ENCODE data around the gene ZNF432. TPM values are rescaled to one million over a fixed set of nuclear protein-coding genes. Genes with fewer than 3 reads are reported as not detected.

Gene ZNF432
- 1.1 to 2.0 TPM (median 1.8 TPM) in 5 replicates for total RNA-seq (2022; extraction: Qiagen RNA extraction)

DNA sequence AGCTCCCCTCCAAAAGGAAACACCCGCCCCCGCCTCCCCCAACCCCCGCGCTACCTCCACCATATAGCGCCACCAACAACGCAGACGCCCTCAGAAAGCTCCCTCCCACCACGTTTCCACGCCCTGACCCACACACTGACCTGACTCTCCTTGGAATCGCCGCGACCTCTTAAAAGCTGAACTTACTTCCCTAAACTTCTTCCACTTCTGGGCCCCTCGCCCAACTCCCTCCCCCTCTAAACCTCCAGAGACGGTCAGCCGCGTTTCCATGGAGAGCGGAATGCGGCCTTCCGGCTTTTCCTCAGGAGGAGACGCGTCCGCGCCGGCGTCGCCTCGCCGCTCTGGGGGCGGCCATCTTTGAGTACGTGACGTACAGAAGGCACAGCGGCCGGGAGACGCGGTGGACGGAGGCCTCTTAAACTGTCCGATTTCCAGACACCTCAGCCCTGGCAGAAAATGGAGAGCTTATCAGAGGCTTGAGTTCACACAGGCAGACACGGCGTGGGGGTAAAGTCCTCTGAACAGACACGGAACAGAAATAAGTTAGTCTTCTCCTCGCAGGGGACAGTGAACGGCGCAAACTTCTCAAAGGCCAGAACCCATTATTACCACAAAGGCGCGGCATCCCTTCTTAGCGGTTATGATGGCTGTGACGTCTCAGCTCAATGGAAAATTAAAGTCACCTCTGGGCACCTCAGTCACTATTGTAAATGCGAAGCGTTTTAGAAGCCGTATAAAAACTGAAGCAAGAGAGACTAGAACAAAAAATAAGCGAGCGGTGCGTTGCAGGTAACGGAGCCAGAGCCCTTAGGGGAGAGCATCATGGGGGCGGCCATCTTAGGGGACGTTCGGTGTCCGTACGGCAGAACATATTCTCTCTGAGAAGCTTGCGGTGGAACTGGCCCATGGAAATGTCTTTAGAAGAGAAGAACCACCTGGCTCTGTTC lies at the start of gene ZNF432:
TSS of gene ZNF432 (minus strand) at position 284 of the 947 bp plus-strand sequence. CDS start 1,970 bp downstream, outside the sequence.

DNA sequence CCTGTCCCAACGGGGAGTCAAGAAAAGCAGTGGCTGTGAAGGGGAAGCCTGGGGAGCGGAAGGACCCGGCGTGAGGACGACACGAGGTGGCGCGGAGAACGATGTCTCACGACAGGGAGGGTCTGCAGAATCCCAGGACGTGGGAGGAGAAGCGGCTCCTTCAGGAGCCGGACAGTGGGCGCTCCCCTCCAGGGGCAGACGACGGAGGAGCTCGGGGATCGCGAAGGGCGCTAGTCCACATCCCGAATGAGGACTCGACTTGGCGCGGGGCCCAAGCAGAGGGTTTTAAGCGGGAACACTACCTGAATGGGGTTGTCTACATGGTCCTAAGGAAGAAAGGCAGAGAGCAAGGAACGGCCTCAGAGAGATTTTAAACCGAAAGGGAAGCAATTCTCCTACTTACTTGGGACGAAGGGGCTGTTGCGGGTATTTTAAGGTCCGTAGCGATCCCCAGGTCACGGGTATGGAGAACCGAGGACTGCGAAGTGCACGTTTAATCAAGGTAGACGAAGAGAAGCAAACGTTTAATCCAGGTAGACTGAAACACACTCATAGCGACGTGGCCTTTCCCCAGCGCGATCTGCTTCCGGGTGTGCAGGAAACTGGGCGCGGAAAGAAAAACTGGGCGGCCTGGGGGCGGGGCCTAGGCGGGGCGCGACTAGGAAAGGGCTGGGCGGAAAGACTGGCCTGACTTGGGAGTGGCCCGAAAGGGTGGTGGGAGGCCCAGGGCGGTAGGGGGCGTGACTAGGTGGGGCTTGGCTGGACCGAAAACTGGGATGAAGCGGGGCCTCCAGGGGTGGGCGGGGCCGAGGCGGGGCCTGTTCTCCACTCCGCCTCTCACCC lies 46.8 kb upstream of the ZNF432 start, which contains the start of gene ZNF841:
TSS of gene ZNF841 (minus strand) at position 594 of the 843 bp plus-strand sequence. CDS start 10,964 bp downstream, outside the sequence.

DNA sequence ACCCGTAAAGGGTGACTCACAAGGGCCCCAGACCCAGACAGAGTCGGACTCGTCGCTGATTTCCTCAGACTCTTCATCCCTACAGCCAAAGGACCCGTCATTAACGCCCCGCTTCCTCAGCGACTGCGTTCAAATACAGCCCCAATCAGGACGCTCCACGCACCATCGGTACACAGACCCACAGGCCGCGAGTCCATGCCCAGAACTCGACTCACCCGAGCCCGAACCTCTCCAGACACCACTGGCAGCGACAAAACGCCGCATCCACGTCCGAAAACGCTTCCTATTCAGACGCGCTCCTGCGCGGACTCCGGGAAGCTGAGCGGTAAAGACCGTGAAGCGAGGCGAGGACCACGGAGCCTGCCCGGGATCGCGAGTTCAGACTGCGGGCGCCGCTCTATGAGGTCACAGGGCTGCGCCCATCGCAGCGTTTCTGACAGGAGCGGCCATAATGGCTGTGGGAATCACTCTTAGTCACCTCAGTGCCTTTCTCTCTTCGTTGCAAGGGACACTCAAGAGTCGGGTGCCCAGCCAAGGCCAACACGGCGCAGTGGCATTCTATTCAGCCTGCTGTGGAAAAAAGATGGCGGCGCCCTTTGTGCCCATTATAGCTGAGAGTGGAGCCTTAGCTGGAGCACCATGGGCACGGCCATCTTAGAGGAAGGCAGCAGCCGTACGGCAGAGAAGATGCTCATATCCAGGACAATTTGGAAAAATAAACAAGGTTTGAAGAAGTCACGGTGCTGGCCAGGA lies 20.4 kb downstream of the ZNF432 start, which contains the start of gene ZNF614:
TSS of gene ZNF614 (minus strand) at position 353 of the 753 bp plus-strand sequence. CDS start 2,634 bp downstream, outside the sequence.

DNA sequence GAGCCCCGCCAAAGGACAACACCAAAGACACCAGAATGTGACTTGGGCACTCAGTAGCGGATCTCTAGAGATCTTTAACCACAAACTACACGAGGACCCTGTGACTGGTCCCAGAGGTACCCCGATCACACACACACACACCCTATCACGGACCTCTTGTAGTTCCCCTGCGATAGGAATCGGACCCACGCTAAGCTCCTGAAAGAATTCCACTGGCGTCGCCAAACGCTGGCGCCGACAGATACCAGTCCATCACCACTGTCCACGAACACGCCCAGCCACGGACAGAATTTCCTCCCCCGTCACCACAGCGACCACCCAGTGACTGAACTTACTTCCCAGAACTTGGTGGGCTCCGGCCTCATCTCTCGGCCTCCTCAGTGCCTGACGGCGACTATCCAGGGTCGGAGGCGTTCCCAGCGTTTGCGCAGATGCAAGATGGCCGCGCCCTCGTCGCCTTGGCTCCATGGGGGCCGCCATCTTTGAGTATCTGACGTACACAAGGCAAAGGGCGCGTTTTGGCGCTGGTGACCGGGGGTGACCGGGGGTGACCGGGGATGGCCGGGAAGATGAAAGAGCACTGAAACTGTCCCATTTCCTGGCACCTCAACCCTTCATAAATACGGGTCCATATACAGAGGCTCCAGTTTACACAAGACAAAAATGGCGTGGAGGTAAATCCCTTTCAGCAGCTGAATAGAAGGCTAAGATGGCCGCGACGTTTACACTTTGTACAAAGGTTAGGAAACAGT lies 40.7 kb downstream of the ZNF432 start, which contains the start of gene ZNF615:
TSS of gene ZNF615 (minus strand) at position 406 of the 752 bp plus-strand sequence. CDS start 4,500 bp downstream, outside the sequence.

DNA sequence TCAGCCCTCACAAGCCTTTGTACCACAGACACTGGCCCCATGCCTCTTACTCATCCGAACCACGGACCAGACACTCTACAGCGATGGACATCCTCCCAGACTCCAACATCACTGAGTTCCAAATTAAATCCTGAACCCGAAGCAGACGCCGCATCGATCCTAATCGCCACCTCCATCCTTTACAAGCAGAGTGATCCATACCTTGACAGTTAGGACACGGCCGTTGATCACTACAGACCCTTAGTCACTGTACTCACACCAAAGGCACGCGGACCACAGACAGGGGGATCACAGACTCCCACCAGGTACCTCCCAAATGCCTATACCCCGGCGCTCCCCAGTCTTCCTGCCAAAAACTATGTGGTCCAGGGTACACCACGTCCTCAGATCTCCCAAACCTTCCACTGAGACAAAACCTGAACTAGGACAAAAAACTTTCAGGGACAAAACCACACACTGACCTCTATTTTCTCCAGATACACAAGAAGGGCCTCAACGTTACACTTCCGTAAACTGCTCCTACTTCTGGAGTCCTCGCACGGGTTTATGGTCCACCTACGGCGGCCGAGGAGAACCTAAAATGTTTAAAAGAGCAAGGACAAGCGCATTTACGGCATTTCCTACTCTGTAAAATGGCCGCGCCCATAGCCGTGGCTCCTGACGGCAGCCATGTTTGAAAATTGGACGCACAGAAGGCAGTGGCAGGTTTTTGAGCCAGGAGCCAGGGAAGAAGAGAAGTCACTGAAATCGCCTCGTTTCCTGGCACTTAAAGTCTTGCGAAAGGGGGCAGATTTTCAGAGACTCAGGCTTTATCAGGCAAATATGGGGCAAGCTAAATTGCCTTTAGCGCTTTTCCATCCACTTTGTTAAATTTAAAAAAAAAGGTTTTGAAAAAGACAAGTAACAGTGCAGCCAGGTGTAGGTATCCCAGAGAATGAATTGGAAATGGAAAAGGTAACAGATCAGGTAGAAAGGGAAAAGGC lies 62.0 kb downstream of the ZNF432 start, which contains the start of gene ZNF350:
TSS of gene ZNF350 (minus strand) at position 532 of the 983 bp plus-strand sequence. CDS start 12,480 bp downstream, outside the sequence.

Other genes starting within 250 kb of the ZNF432 start
- gene ZNF577, start 160.9 kb downstream of the ZNF432 start, total RNA-seq (2022; extraction: Qiagen RNA extraction): 0.06 to 0.13 TPM (median 0.09 TPM) in 4 of 5 replicates, not detected in the other
- gene ZNF649, start 143.8 kb downstream of the ZNF432 start, total RNA-seq (2022; extraction: Qiagen RNA extraction): 0.16 to 0.29 TPM (median 0.20 TPM) in 5 replicates
- 1.2 to 2.0 TPM (median 1.2 TPM) in 5 replicates for gene ZNF613, start 121.4 kb downstream of the ZNF432 start, total RNA-seq (2022; extraction: Qiagen RNA extraction)
- 3.6 to 6.0 TPM (median 5.3 TPM) in 5 replicates for gene ZNF350, start 62.0 kb downstream of the ZNF432 start, total RNA-seq (2022; extraction: Qiagen RNA extraction)
- 3.1 to 5.1 TPM (median 4.5 TPM) in 5 replicates for gene ZNF615, start 40.6 kb downstream of the ZNF432 start, total RNA-seq (2022; extraction: Qiagen RNA extraction)
- 3.0 to 3.8 TPM (median 3.2 TPM) in 5 replicates for gene ZNF614, start 20.5 kb downstream of the ZNF432 start, total RNA-seq (2022; extraction: Qiagen RNA extraction)
- gene ZNF841, start 46.9 kb upstream of the ZNF432 start, total RNA-seq (2022; extraction: Qiagen RNA extraction): 1.7 to 2.5 TPM (median 2.0 TPM) in 5 replicates
- 0.78 to 1.1 TPM (median 1.1 TPM) in 5 replicates for gene ZNF616, start 91.1 kb upstream of the ZNF432 start, total RNA-seq (2022; extraction: Qiagen RNA extraction)
- gene ZNF836, start 122.8 kb upstream of the ZNF432 start, total RNA-seq (2022; extraction: Qiagen RNA extraction): 0.61 to 1.3 TPM (median 0.98 TPM) in 5 replicates
- gene PPP2R1A, start 141.2 kb upstream of the ZNF432 start, total RNA-seq (2022; extraction: Qiagen RNA extraction): 207 to 293 TPM (median 288 TPM) in 5 replicates
- gene ZNF766, start 220.7 kb upstream of the ZNF432 start, total RNA-seq (2022; extraction: Qiagen RNA extraction): 8.0 to 12.1 TPM (median 10.5 TPM) in 5 replicates
- gene ZNF480, start 248.3 kb upstream of the ZNF432 start, total RNA-seq (2022; extraction: Qiagen RNA extraction): 10.0 to 19.8 TPM (median 16.6 TPM) in 5 replicates

Data from A549 treated with dexamethasone at 1 μM for 4 hours (cell line).